ENCODE data around the gene GSK3A. TPM values are rescaled to one million over a fixed set of nuclear protein-coding genes. Genes with fewer than 3 reads are reported as not detected.
A peak's percentile ranks its signal among the peaks of the same experiment; 100 is the strongest.

GSK3A gene
- 53.0 and 54.7 TPM in 2 replicates for total RNA-seq
- long read RNA-seq, result 0 reads

GRCh38 chr19:42242512-42243409, at the start of gene GSK3A:
GSK3A (minus strand) TSS chr19:42242602; CDS start chr19:42242465, 137 bp downstream.
- no peak for TF ChIP-seq CTCF (IDR thresholded peaks at IDR 0.05; ENCODE audit: unreplicated experiment)
- Mint-ChIP-seq H3K27ac (peak within 1 kb of the TSS; percentile 99), H3K36me3 (ENCODE audit: insufficient read depth) (peaks cover 8% of the 10 kb centered on the region), H3K27me3 (no peaks in the 10 kb centered on the region), H3K4me1 (ENCODE audit: low read depth) (peaks cover 22% of the 10 kb centered on the region), H3K4me3 (ENCODE audit: low read depth) (peak within 1 kb of the TSS; percentile 90), H3K9me3 (ENCODE audit: low read depth) (no peaks in the 10 kb centered on the region)
- DNase-seq (ENCODE audit: low spot score, unreplicated experiment), result peak; percentile 93

GRCh38 chr19:42291435-42291810, 49.0 kb upstream of the GSK3A start:
- no peaks in the 10 kb centered on the region for H3K4me1 Mint-ChIP-seq (ENCODE audit: low read depth)
- no peak for TF ChIP-seq CTCF (IDR thresholded peaks at IDR 0.05; ENCODE audit: unreplicated experiment)
- no peak overlapping the region for H3K4me3 Mint-ChIP-seq (ENCODE audit: low read depth)
- no peak for DNase-seq (ENCODE audit: low spot score, unreplicated experiment)
- peaks cover 14% of the 10 kb centered on the region for H3K36me3 Mint-ChIP-seq (ENCODE audit: insufficient read depth)
- H3K9me3 Mint-ChIP-seq (ENCODE audit: low read depth), result no peaks in the 10 kb centered on the region
- H3K27me3 Mint-ChIP-seq, result no peaks in the 10 kb centered on the region
- H3K27ac Mint-ChIP-seq, result peak overlapping the region; percentile 42

GRCh38 chr19:42290523-42291434, 48.4 kb upstream of the GSK3A start:
- DNase-seq (ENCODE audit: low spot score, unreplicated experiment), result peak; percentile 50
- Mint-ChIP-seq H3K36me3 (ENCODE audit: insufficient read depth) (peaks cover 12% of the 10 kb centered on the region), H3K27me3 (no peaks in the 10 kb centered on the region), H3K4me1 (ENCODE audit: low read depth) (peaks cover 6% of the 10 kb centered on the region), H3K27ac (no peak overlapping the region), H3K9me3 (ENCODE audit: low read depth) (no peaks in the 10 kb centered on the region), H3K4me3 (ENCODE audit: low read depth) (no peak overlapping the region)
- peak; percentile 65 for TF ChIP-seq CTCF (IDR thresholded peaks at IDR 0.05; ENCODE audit: unreplicated experiment)

- Mint-ChIP-seq H3K4me3 (ENCODE audit: low read depth) (no peak overlapping the region), H3K27ac (no peak overlapping the region), H3K36me3 (ENCODE audit: insufficient read depth) (peaks cover 12% of the 10 kb centered on the region), H3K27me3 (no peaks in the 10 kb centered on the region), H3K4me1 (ENCODE audit: low read depth) (peaks cover 9% of the 10 kb centered on the region), H3K9me3 (ENCODE audit: low read depth) (no peaks in the 10 kb centered on the region)
- TF ChIP-seq CTCF (IDR thresholded peaks at IDR 0.05; ENCODE audit: unreplicated experiment), result no peak
- no peak for DNase-seq (ENCODE audit: low spot score, unreplicated experiment)
Measured at GRCh38 chr19:42290136-42290522, 47.7 kb upstream of the GSK3A start.

GRCh38 chr19:42289556-42290041, 47.2 kb upstream of the GSK3A start:
- H3K9me3 Mint-ChIP-seq (ENCODE audit: low read depth), result no peaks in the 10 kb centered on the region
- no peak for DNase-seq (ENCODE audit: low spot score, unreplicated experiment)
- no peak for TF ChIP-seq CTCF (IDR thresholded peaks at IDR 0.05; ENCODE audit: unreplicated experiment)
- no peaks in the 10 kb centered on the region for H3K27me3 Mint-ChIP-seq
- H3K27ac Mint-ChIP-seq, result no peak overlapping the region
- no peak overlapping the region for H3K4me3 Mint-ChIP-seq (ENCODE audit: low read depth)
- H3K4me1 Mint-ChIP-seq (ENCODE audit: low read depth), result peaks cover 14% of the 10 kb centered on the region
- H3K36me3 Mint-ChIP-seq (ENCODE audit: insufficient read depth), result peaks cover 12% of the 10 kb centered on the region
